ENCODE measurements around the gene ELAVL1. TPM values are rescaled to one million over a fixed set of nuclear protein-coding genes. Genes with fewer than 3 reads are reported as not detected.

Gene ELAVL1
- polyA plus RNA-seq, 1 of the 3 experiments (the other 2 are of a cell fraction) = 49.6 TPM

- TF ChIP-seq CHD2 (IDR thresholded peaks at IDR 0.05; ENCODE audit: low read length, partially characterized antibody) (no peak), ZBTB33 (IDR thresholded peaks at IDR 0.05; ENCODE audit: borderline replicate concordance, low read depth) (no peak), RXRA (IDR thresholded peaks at IDR 0.05; ENCODE audit: borderline replicate concordance, low read depth) (no peak), IRF3 (IDR thresholded peaks at IDR 0.05; ENCODE audit: low read depth, low read length) (no peak)
These were observed 37.5 kb upstream of the ELAVL1 start (continued) for GRCh38 chr19:8042900-8043299.

GRCh38 chr19:8041531-8041931 lies 36.1 kb upstream of the ELAVL1 start:
- ChIA-PET POLR2A (no interaction called here), CTCF (interaction anchor here (1.1 kb wide), 1 partner anchor 70 kb away, joined by 3 read pairs; no protein-coding TSS in a partner anchor)
- no peak overlapping the region for H3K9ac ChIP-seq
- no peak for TF ChIP-seq TAF1 (IDR thresholded peaks at IDR 0.05; ENCODE audit: borderline replicate concordance, low read depth, low read length)
- TF ChIP-seq USF1 (IDR thresholded peaks at IDR 0.05; ENCODE audit: borderline replicate concordance, low read depth) = no peak
- TF ChIP-seq ZBTB33 (IDR thresholded peaks at IDR 0.05; ENCODE audit: borderline replicate concordance, low read depth) = no peak
- no peak for TF ChIP-seq CHD2 (IDR thresholded peaks at IDR 0.05; ENCODE audit: low read length, partially characterized antibody)
- no peak for TF ChIP-seq RXRA (IDR thresholded peaks at IDR 0.05; ENCODE audit: borderline replicate concordance, low read depth)
- no peak for TF ChIP-seq RFX5 (IDR thresholded peaks at IDR 0.05; ENCODE audit: low read length)
- no peak for TF ChIP-seq YY1 (IDR thresholded peaks at IDR 0.05; ENCODE audit: low read depth)
- no peak for TF ChIP-seq NFIC (IDR thresholded peaks at IDR 0.05; ENCODE audit: borderline replicate concordance)
- no peak for TF ChIP-seq POLR2AphosphoS5 (IDR thresholded peaks at IDR 0.05; ENCODE audit: low read depth, low read length)
- no peak for TF ChIP-seq FOXJ3 (CRISPR knock-in tag; IDR thresholded peaks at IDR 0.05)
- TF ChIP-seq RCOR1 (IDR thresholded peaks at IDR 0.05; ENCODE audit: low read length) = no peak
- TF ChIP-seq USF2 (IDR thresholded peaks at IDR 0.05; ENCODE audit: borderline replicate concordance, low read depth, low read length) = no peak
- TF ChIP-seq EZH2phosphoT487 (IDR thresholded peaks at IDR 0.05; ENCODE audit: borderline replicate concordance, low read depth) = no peak
- TF ChIP-seq NRF1 (IDR thresholded peaks at IDR 0.05; ENCODE audit: low read depth, low read length) = no peak
- no peak for TF ChIP-seq TCF12 (IDR thresholded peaks at IDR 0.05)
- no peak overlapping the region for H3K27ac ChIP-seq (ENCODE audit: low read depth in 2 of 2, low read length in 1 of 2)
- no peaks in the 10 kb centered on the region for H3F3A ChIP-seq (replicated peaks; ENCODE audit: insufficient read depth)
- no peak overlapping the region for H3K4me2 ChIP-seq
- no peaks in the 10 kb centered on the region for H3K9me2 ChIP-seq
- H3K4me1 ChIP-seq (ENCODE audit: control insufficient read depth in 1 of 2, insufficient read depth in 2 of 2, low read depth in 1 of 2, low read length in 1 of 2) = no peaks in the 10 kb centered on the region
- H2AFZ ChIP-seq (ENCODE audit: low read depth) = no peak overlapping the region
- no peaks in the 10 kb centered on the region for H3K36me3 ChIP-seq (replicated peaks in 1 of 2; ENCODE audit: control insufficient read depth in 1 of 2, insufficient read depth in 2 of 2, low read length in 1 of 2)
- WGBS (ENCODE audit: low lambda C conversion rate) = 68% methylated on average over 5 of the region's 7 CpGs
- no peaks in the 10 kb centered on the region for H3K9me3 ChIP-seq
- H3K4me3 ChIP-seq (ENCODE audit: low read depth in 2 of 2, low read length in 1 of 2) = no peak overlapping the region
- no peaks in the 10 kb centered on the region for H4K20me1 ChIP-seq (ENCODE audit: insufficient read depth)
- H3K27me3 ChIP-seq (ENCODE audit: insufficient read depth) = peaks cover 2% of the 10 kb centered on the region; the same call in 1 of the 2 replicates
- no peaks in the 10 kb centered on the region for H3K79me2 ChIP-seq (ENCODE audit: insufficient read depth)
- DNase-seq = no peak

All from SK-N-SH (cell line).